Psoas muscle (tissue), 8 donors: ENCODE results near the gene BIVM. TPM values are rescaled to one million over a fixed set of nuclear protein-coding genes. Genes with fewer than 3 reads are reported as not detected.
A peak's percentile ranks its signal among the peaks of the same experiment; 100 is the strongest.

Experiments used
- ATAC-seq, 4 donors: fragments of 200-7000 bp; cut with Tn5 transposase; one replicate each; pipeline ENCODE4 v1.9.1; 2020; ENCODE audit warnings: moderate library complexity in 3 of 4, mild to moderate bottlenecking in 2 of 4
- DNase-seq, 2 donors: peaks; one replicate each; pipeline ENCODE4 v3.0.0-alpha.2; 2020
- H3K27ac ChIP-seq: fragments of 200-600 bp; one replicate; pipeline ENCODE4 v1.8.0; 2022
- H3K27me3 ChIP-seq, 3 donors: fragments of 200-600 bp in 1 of 3; one replicate each; pipeline versions ENCODE4 v1.6.1 to v1.8.0; 2013 to 2022; ENCODE audit warnings: low read length in 2 of 3, mild to moderate bottlenecking in 2 of 3, moderate library complexity in 1 of 3; ENCODE audit not compliant: insufficient read depth in 3 of 3
- H3K36me3 ChIP-seq, 2 donors: fragments of 200-600 bp in 1 of 2; one replicate each; pipeline versions ENCODE4 v1.6.1 to v1.8.0; 2013 to 2022; ENCODE audit warnings: low read depth in 1 of 2, mild to moderate bottlenecking in 1 of 2, moderate library complexity in 1 of 2; ENCODE audit not compliant: insufficient read depth in 1 of 2
- H3K4me1 ChIP-seq: fragments of 200-600 bp; one replicate; pipeline ENCODE4 v1.8.0; 2022
- H3K4me3 ChIP-seq: fragments of 200-600 bp; one replicate; pipeline ENCODE4 v1.8.0; 2022; ENCODE audit warnings: mild to moderate bottlenecking
- H3K9me3 ChIP-seq: fragments of 200-600 bp; one replicate; pipeline ENCODE4 v1.8.0; 2022
- WGBS, 3 donors: extraction: QIAGEN DNeasy Blood & Tissue Kit; methylation state at CpG; one replicate each; pipeline versions ENCODE4 v1.1.6 to v1.1.7; 2013; 5-methylcytosine and 5-hydroxymethylcytosine counted together
- intact Hi-C, 2 donors: fragments of 100-400 bp; cut with DNase I; formaldehyde crosslinking; loops; one replicate each; pipeline versions ENCODE4 v1.11.0 to v1.14.2; 2022
- polyA plus RNA-seq, 3 donors: library from polyadenylated mRNA; stranded (reverse); fragments of 200-250 nt; gene quantifications; one replicate each; pipeline ENCODE4 v1.2.3, GENCODE V29; 2013
- total RNA-seq, 4 donors: library from RNA; stranded (reverse); fragmentation: NEBNext Ultra II Directional in 2 of 4; extraction: Animal tissue kit (Norgen Biotek cat#: 25700) in 2 of 4; gene quantifications; one replicate each; pipeline versions ENCODE4 v1.2.1 to v1.2.4, GENCODE V29; 2021 to 2023
- TF ChIP-seq, protein P1 (sequence below): fragments of 200-600 bp; IDR thresholded peaks from one replicate; pipeline ENCODE4 v1.8.0; 2022; ENCODE audit warnings: antibody characterized with exemption
- donor health status: healthy with polysubstance abuse.
- donor health status: DM: no; HTN: no; CAD: no; lungs with moderate emphysema.
- donor health status: Bipolar disorder and iron deficiency.
- donor health status: healthy.
- donor health status: DM: yes; HTN: yes; CAD: no.
- donor health status: DM: no; HTN: no; CAD: no.
- donor health status: DM: no; HTN: no; CAD: no.
- donor health status: DM: yes; HTN: yes; CAD: no.

The BIVM gene
- total and polyA plus RNA-seq, 7 donors: 7.9 to 24.6 (median 17.2) TPM

DNA sequence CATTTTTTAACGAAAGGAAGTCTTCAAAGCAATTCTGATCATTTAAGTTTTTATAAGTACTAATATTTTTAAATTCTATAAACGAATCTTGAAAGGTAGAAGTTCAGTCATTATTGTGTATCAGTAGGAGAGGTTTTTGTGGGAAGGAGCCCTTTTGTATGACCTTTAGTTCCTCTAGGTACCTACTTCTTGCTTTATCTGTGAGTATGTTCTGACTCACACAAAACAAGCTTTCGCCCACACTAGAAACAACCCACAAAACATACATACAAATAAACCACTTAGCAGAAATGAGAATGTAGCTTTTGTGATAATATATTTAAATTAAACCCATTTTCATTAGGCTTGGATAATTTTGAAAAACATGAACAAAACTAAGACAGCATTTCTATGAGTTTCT lies 74.7 kb downstream of the BIVM start:
- H3K4me1 ChIP-seq: peaks cover 38% of the 10 kb centered on the region
- peaks cover 5 to 66% of the 10 kb centered on the region in 2 donors for H3K36me3 ChIP-seq
- DNase-seq: no peak
- H3K4me3 ChIP-seq: no peak overlapping the region
- ATAC-seq: no peak
- no peaks in the 10 kb centered on the region for H3K9me3 ChIP-seq
- intact Hi-C loops: no loop called here
- H3K27me3 ChIP-seq: no peaks in the 10 kb centered on the region
- no peak overlapping the region for H3K27ac ChIP-seq
- TF ChIP-seq, protein P1, sequence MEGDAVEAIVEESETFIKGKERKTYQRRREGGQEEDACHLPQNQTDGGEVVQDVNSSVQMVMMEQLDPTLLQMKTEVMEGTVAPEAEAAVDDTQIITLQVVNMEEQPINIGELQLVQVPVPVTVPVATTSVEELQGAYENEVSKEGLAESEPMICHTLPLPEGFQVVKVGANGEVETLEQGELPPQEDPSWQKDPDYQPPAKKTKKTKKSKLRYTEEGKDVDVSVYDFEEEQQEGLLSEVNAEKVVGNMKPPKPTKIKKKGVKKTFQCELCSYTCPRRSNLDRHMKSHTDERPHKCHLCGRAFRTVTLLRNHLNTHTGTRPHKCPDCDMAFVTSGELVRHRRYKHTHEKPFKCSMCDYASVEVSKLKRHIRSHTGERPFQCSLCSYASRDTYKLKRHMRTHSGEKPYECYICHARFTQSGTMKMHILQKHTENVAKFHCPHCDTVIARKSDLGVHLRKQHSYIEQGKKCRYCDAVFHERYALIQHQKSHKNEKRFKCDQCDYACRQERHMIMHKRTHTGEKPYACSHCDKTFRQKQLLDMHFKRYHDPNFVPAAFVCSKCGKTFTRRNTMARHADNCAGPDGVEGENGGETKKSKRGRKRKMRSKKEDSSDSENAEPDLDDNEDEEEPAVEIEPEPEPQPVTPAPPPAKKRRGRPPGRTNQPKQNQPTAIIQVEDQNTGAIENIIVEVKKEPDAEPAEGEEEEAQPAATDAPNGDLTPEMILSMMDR: no peak
- 61 to 66% (median 63%) methylated on average over 3 of the region's 3 CpGs for WGBS, 3 donors

DNA sequence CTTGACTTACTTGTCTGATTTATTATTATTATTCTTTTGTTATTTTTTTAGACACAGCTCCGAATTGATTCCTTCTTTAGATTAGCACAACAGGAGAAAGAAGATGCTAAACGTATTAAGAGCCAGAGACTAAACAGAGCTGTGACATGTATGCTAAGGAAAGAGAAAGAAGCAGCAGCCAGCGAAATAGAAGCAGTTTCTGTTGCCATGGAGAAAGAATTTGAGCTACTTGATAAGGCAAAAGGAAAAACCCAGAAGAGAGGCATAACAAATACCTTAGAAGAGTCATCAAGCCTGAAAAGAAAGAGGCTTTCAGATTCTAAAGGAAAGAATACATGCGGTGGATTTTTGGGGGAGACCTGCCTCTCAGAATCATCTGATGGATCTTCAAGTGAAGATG lies 76.3 kb downstream of the BIVM start:
- no peaks in the 10 kb centered on the region for H3K27me3 ChIP-seq
- no peak overlapping the region for H3K4me3 ChIP-seq
- H3K36me3 ChIP-seq: peaks cover 5 to 59% of the 10 kb centered on the region in 2 donors
- H3K27ac ChIP-seq: no peak overlapping the region
- WGBS, 3 donors: 90 to 91% (median 91%) methylated on average over 4 of the region's 4 CpGs
- no peak for ATAC-seq
- TF ChIP-seq, protein P1: no peak
- no peaks in the 10 kb centered on the region for H3K9me3 ChIP-seq
- DNase-seq: no peak
- peaks cover 39% of the 10 kb centered on the region for H3K4me1 ChIP-seq
- intact Hi-C loops: no loop called here

DNA sequence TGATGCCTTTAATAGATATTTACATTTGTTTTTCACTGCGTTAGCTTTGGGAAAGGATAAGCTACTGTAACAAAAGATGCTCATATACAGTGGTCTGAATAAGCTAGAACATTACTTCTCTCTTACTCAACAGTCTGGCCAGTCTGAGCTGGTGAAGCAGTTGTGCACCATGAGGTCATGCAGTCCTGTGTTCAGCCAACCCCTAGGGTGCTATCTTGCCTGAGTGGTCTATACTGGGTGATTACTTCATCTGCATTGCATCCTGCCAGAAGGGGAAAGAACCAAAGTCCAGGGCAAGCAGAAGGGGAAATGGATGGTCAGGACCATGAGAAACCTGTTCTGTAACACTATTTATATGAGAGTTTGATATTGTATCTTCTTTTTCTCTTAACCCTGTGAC lies 78.4 kb downstream of the BIVM start:
- H3K27me3 ChIP-seq: no peaks in the 10 kb centered on the region
- TF ChIP-seq, protein P1: no peak
- H3K27ac ChIP-seq: no peak overlapping the region
- 29 to 56% (median 31%) methylated on average over 1 of the region's 1 CpG for WGBS, 3 donors
- no peak overlapping the region for H3K4me3 ChIP-seq
- no peaks in the 10 kb centered on the region for H3K9me3 ChIP-seq
- peaks cover 37% of the 10 kb centered on the region for H3K4me1 ChIP-seq
- DNase-seq: peak in 1 of 2 donors; percentile 61
- peak; percentile 87 to 89 (median 88) for ATAC-seq
- H3K36me3 ChIP-seq: peaks cover 5 to 53% of the 10 kb centered on the region in 2 donors
- intact Hi-C loops: no loop called here

DNA sequence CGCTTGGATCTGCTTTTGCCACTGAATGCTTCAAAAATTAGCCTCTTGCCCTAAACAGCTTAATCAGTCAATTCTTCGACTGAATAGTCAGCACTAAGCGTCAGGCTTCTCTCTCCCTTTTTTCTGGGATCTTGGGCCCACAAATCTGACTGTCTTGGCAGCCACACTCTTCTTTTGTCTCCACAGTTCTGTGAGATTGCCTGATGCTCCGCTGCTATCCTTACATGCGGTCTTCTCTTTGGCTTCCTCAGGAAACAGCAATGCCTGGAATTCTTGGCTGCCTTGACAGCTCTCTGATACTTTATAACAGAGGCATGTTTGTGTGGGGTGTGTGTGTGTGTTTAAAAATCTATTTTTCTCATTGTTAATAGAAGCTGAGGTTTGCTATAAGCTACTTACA lies 79.6 kb downstream of the BIVM start:
- Histone ChIP-seq H3K27me3 (no peaks in the 10 kb centered on the region), H3K4me3 (no peak overlapping the region), H3K36me3 (peaks cover 5 to 41% of the 10 kb centered on the region in 2 donors), H3K4me1 (peaks cover 41% of the 10 kb centered on the region), H3K9me3 (no peaks in the 10 kb centered on the region), H3K27ac (no peak overlapping the region)
- WGBS, 3 donors: 34 to 37% (median 34%) methylated on average over 5 of the region's 5 CpGs
- ATAC-seq: no peak
- intact Hi-C loops: no loop called here
- no peak for DNase-seq
- TF ChIP-seq, protein P1: no peak

DNA sequence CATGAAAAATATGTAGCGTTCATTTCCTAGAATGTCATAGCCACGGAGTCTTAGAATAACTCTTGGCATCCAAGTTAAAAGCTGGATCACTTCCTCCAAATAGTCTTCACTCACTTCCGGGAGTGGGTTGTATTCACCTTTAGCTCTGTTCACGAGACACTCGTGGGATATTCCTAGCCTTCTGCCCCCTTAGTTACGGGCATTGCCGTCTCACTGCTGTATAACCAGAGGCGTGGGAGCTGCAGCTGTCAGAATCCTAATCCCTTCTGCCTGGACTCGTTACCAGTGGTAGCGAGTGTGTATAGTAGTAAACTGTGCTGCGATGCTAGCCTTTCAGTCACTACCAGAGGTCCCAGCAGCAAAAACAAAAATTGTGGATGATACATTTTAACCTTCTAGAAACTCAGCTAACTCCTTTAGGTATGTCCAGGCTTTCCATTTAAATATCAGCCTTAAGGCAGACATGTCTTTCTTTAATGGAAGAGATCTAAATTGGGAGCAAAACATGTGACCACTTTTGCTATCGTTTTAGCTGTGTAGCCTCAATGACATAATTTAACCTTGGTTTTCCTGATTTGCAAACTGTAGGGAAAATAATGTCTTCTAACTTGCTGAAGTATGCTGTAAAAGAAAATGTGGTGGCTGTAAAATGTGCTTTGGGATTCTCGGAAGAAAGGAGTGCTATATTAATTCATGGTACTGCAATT lies 81.0 kb downstream of the BIVM start:
- ATAC-seq (peak; percentile 75 to 90 (median 80)), DNase-seq (no peak)
- Histone ChIP-seq H3K4me1 (peaks cover 41% of the 10 kb centered on the region), H3K27ac (peak overlapping the region; percentile 73), H3K4me3 (peak overlapping the region; percentile 48), H3K9me3 (no peaks in the 10 kb centered on the region), H3K27me3 (no peaks in the 10 kb centered on the region), H3K36me3 (peaks cover 5 to 26% of the 10 kb centered on the region in 2 donors)
- TF ChIP-seq, protein P1: no peak
- intact Hi-C loops: no loop called here
- WGBS, 3 donors: 18 to 43% (median 27%) methylated on average over 13 of the region's 13 CpGs
